ENCODE results near the gene CCL13.

Gene CCL13

DNA sequence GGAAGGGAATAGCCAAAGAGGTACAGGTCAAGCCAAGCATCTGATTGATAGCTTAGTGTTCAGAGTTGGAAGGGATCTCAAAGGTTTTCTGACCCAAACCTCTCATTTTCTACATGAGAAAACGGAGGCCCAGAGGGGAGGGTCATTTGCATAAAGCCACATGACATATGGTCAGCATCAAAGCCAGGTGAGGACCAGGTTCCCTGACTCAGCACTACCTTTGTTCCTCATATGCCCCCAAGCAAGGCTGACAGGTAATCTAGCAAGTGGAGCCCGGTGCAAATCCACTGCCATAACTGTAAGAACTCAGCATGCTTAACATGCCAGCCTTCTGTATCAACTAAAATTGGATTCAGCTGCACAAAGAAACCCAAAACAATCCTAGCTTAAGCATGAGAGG, 35.0 kb downstream of the CCL13 start:
- H3K27me3 ChIP-seq (replicated peaks; ENCODE audit: control insufficient read depth, insufficient read depth, low read length, poor library complexity, severe bottlenecking), result no peaks in the 10 kb centered on the region
- no peak overlapping the region for H3K4me3 ChIP-seq (ENCODE audit: insufficient read depth, low read depth, low read length, poor library complexity, severe bottlenecking)
- no peak for DNase-seq
- H3K4me1 ChIP-seq (ENCODE audit: control insufficient read depth, insufficient read depth, low read length, poor library complexity, severe bottlenecking), result no peaks in the 10 kb centered on the region
- no peaks in the 10 kb centered on the region for H3K9me3 ChIP-seq (ENCODE audit: control insufficient read depth, low read length)
- H3K36me3 ChIP-seq (ENCODE audit: control insufficient read depth, insufficient read depth, low read length), result no peaks in the 10 kb centered on the region
- no peak overlapping the region for H3K27ac ChIP-seq (ENCODE audit: insufficient read depth, low read length, poor library complexity, severe bottlenecking)

DNA sequence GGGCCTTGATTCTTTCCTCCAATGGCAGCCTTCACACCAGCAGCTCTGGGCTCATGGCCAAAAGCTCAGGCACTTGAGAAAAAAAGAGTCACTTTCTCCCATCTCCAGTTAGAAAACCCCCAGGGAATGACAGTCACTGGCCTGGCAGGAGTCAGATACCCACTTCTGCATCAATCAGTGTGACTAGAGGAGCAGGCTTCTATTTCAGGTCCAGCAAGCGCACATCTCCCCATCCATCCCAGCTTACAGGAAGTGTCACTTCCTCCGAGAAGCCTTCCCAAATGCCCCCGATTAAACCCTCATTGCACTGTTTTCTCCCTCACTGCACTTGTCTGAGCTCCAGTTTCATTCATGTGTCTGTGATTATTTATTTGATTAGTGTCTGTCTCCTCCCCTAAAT, 37.1 kb downstream of the CCL13 start:
- no peaks in the 10 kb centered on the region for H3K9me3 ChIP-seq (ENCODE audit: control insufficient read depth, low read length)
- no peak overlapping the region for H3K4me3 ChIP-seq (ENCODE audit: insufficient read depth, low read depth, low read length, poor library complexity, severe bottlenecking)
- no peaks in the 10 kb centered on the region for H3K27me3 ChIP-seq (replicated peaks; ENCODE audit: control insufficient read depth, insufficient read depth, low read length, poor library complexity, severe bottlenecking)
- no peak for DNase-seq
- no peaks in the 10 kb centered on the region for H3K36me3 ChIP-seq (ENCODE audit: control insufficient read depth, insufficient read depth, low read length)
- no peaks in the 10 kb centered on the region for H3K4me1 ChIP-seq (ENCODE audit: control insufficient read depth, insufficient read depth, low read length, poor library complexity, severe bottlenecking)
- no peak overlapping the region for H3K27ac ChIP-seq (ENCODE audit: insufficient read depth, low read length, poor library complexity, severe bottlenecking)

DNA sequence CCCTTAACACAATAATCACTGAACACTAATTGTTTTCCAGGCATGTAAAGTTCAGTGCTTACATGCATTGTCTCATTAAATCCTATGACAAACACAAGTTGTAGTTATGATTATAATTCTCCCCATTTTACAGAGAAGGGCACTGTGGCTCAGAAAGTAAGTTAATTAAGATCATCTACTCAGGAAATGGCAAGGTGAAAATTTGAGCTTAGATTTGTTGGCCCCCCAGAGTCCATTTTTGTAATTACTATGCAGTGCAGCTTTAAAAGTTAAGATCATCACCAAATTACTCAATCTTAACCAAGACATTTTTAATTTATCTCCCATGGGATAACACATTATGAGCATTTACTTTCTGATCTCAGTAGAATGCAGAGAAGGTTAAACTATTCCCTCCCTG, 41.0 kb downstream of the CCL13 start:
- no peak for DNase-seq
- H3K4me3 ChIP-seq (ENCODE audit: insufficient read depth, low read depth, low read length, poor library complexity, severe bottlenecking), result no peak overlapping the region

DNA sequence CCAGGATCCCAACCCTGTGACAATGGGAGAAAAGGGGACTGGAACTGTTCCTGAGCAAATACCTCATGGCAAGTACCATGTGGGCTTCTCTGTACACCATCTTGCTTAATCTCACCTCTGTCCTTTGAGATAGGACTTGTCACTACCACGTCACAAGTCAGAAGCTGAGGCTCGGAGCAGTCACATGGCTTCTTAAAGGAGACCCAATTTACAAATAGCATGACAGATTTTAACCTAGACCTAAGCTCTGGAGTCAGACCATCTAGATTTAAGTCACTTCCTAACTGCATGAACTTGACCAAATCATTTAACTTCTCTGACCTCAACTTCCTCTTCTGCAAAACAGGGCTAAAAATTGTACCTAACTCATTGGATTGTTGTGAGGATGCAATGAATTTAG, 42.7 kb downstream of the CCL13 start:
- H3K4me3 ChIP-seq (ENCODE audit: insufficient read depth, low read depth, low read length, poor library complexity, severe bottlenecking), result no peak overlapping the region
- no peaks in the 10 kb centered on the region for H3K4me1 ChIP-seq (ENCODE audit: control insufficient read depth, insufficient read depth, low read length, poor library complexity, severe bottlenecking)
- H3K9me3 ChIP-seq (ENCODE audit: control insufficient read depth, low read length), result no peaks in the 10 kb centered on the region
- no peaks in the 10 kb centered on the region for H3K27me3 ChIP-seq (replicated peaks; ENCODE audit: control insufficient read depth, insufficient read depth, low read length, poor library complexity, severe bottlenecking)
- DNase-seq, result no peak
- no peaks in the 10 kb centered on the region for H3K36me3 ChIP-seq (ENCODE audit: control insufficient read depth, insufficient read depth, low read length)
- no peak overlapping the region for H3K27ac ChIP-seq (ENCODE audit: insufficient read depth, low read length, poor library complexity, severe bottlenecking)

More for the DNA sequence above, 41.0 kb downstream of the CCL13 start:
- Histone ChIP-seq H3K27ac (ENCODE audit: insufficient read depth, low read length, poor library complexity, severe bottlenecking) (no peak overlapping the region), H3K9me3 (ENCODE audit: control insufficient read depth, low read length) (no peaks in the 10 kb centered on the region), H3K27me3 (replicated peaks; ENCODE audit: control insufficient read depth, insufficient read depth, low read length, poor library complexity, severe bottlenecking) (no peaks in the 10 kb centered on the region), H3K4me1 (ENCODE audit: control insufficient read depth, insufficient read depth, low read length, poor library complexity, severe bottlenecking) (no peaks in the 10 kb centered on the region), H3K36me3 (ENCODE audit: control insufficient read depth, insufficient read depth, low read length) (no peaks in the 10 kb centered on the region)

GRCh38 chr17:34399725-34400124, 43.4 kb downstream of the CCL13 start:
- no peak overlapping the region for H3K4me3 ChIP-seq (ENCODE audit: insufficient read depth, low read depth, low read length, poor library complexity, severe bottlenecking)
- H3K27ac ChIP-seq (ENCODE audit: insufficient read depth, low read length, poor library complexity, severe bottlenecking), result no peak overlapping the region
- no peak for DNase-seq
- no peaks in the 10 kb centered on the region for H3K36me3 ChIP-seq (ENCODE audit: control insufficient read depth, insufficient read depth, low read length)
- H3K27me3 ChIP-seq (replicated peaks; ENCODE audit: control insufficient read depth, insufficient read depth, low read length, poor library complexity, severe bottlenecking), result no peaks in the 10 kb centered on the region
- H3K4me1 ChIP-seq (ENCODE audit: control insufficient read depth, insufficient read depth, low read length, poor library complexity, severe bottlenecking), result no peaks in the 10 kb centered on the region
- no peaks in the 10 kb centered on the region for H3K9me3 ChIP-seq (ENCODE audit: control insufficient read depth, low read length)

- no peak for DNase-seq
- no peak overlapping the region for H3K4me3 ChIP-seq (ENCODE audit: insufficient read depth, low read depth, low read length, poor library complexity, severe bottlenecking)
- no peaks in the 10 kb centered on the region for H3K9me3 ChIP-seq (ENCODE audit: control insufficient read depth, low read length)
- no peaks in the 10 kb centered on the region for H3K27me3 ChIP-seq (replicated peaks; ENCODE audit: control insufficient read depth, insufficient read depth, low read length, poor library complexity, severe bottlenecking)
- H3K36me3 ChIP-seq (ENCODE audit: control insufficient read depth, insufficient read depth, low read length), result no peaks in the 10 kb centered on the region
- H3K27ac ChIP-seq (ENCODE audit: insufficient read depth, low read length, poor library complexity, severe bottlenecking), result no peak overlapping the region
- no peaks in the 10 kb centered on the region for H3K4me1 ChIP-seq (ENCODE audit: control insufficient read depth, insufficient read depth, low read length, poor library complexity, severe bottlenecking)
These were observed 44.1 kb downstream of the CCL13 start for GRCh38 chr17:34400301-34400931.

DNA sequence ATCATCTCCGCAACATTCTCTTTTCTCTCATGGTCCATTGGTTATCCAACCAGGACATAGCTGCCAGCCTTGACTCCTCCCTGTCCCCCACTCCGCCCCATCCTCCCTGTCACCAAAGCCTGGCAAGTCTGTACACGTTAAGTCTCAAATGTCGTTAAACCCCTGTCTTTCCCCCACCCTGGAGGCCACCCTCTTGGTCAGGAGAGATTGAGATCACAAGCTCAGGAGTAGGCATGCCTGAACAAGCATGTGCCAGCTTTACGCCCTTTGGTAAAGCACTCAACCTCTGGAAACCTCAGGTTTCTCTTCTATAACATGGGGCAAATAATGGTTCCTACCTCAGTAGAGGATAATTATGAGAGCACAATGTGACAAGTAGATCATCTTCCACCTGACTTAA, 44.9 kb downstream of the CCL13 start:
- no peak for DNase-seq
- no peak overlapping the region for H3K4me3 ChIP-seq (ENCODE audit: insufficient read depth, low read depth, low read length, poor library complexity, severe bottlenecking)
- no peaks in the 10 kb centered on the region for H3K9me3 ChIP-seq (ENCODE audit: control insufficient read depth, low read length)
- H3K27ac ChIP-seq (ENCODE audit: insufficient read depth, low read length, poor library complexity, severe bottlenecking), result no peak overlapping the region
- no peaks in the 10 kb centered on the region for H3K36me3 ChIP-seq (ENCODE audit: control insufficient read depth, insufficient read depth, low read length)
- no peaks in the 10 kb centered on the region for H3K4me1 ChIP-seq (ENCODE audit: control insufficient read depth, insufficient read depth, low read length, poor library complexity, severe bottlenecking)
- H3K27me3 ChIP-seq (replicated peaks; ENCODE audit: control insufficient read depth, insufficient read depth, low read length, poor library complexity, severe bottlenecking), result no peaks in the 10 kb centered on the region

DNA sequence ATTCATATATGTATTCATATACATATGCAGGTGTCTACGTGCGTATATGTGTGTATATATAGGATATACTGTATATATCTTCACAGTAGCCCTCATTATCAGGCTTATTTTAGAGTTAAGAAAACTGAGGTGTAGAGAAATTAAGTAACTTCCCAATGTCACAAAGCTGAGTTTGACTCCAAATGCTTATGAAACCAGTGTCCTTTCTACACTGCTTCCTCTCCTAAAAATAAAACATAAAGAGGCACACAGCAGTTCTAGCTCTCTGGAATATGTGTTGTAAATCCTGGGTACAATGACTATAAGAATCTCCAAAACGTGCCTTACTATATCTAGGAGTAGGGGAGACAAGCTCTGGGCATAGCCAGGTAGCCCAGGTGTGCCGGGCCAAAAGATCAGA, 46.7 kb downstream of the CCL13 start:
- Histone ChIP-seq H3K27ac (ENCODE audit: insufficient read depth, low read length, poor library complexity, severe bottlenecking) (no peak overlapping the region), H3K4me1 (ENCODE audit: control insufficient read depth, insufficient read depth, low read length, poor library complexity, severe bottlenecking) (no peaks in the 10 kb centered on the region), H3K36me3 (ENCODE audit: control insufficient read depth, insufficient read depth, low read length) (no peaks in the 10 kb centered on the region), H3K9me3 (ENCODE audit: control insufficient read depth, low read length) (no peaks in the 10 kb centered on the region), H3K4me3 (ENCODE audit: insufficient read depth, low read depth, low read length, poor library complexity, severe bottlenecking) (no peak overlapping the region), H3K27me3 (replicated peaks; ENCODE audit: control insufficient read depth, insufficient read depth, low read length, poor library complexity, severe bottlenecking) (no peaks in the 10 kb centered on the region)
- no peak for DNase-seq

DNA sequence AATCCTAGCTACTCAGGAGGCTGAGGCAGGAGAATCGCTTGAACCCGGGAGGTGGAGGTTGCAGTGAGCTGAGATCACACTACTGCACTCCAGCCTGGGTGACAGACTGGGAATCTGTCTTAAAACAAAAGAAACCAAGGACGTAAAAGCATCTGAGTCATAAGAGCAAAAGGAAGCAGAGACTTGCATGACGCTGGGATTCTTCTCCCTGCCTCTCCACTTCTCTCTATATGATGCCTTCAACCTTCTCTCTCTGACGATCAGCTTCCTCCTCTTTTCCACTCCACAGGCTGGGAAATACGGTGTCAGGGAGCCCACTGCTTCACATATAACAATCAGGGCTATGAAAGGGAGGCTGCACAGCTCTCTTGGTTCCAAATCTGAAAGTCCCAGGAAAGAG, 49.9 kb downstream of the CCL13 start:
- DNase-seq, result no peak
- Histone ChIP-seq H3K4me1 (ENCODE audit: control insufficient read depth, insufficient read depth, low read length, poor library complexity, severe bottlenecking) (no peaks in the 10 kb centered on the region), H3K27me3 (replicated peaks; ENCODE audit: control insufficient read depth, insufficient read depth, low read length, poor library complexity, severe bottlenecking) (no peaks in the 10 kb centered on the region), H3K36me3 (ENCODE audit: control insufficient read depth, insufficient read depth, low read length) (no peaks in the 10 kb centered on the region), H3K4me3 (ENCODE audit: insufficient read depth, low read depth, low read length, poor library complexity, severe bottlenecking) (no peak overlapping the region), H3K27ac (ENCODE audit: insufficient read depth, low read length, poor library complexity, severe bottlenecking) (no peak overlapping the region), H3K9me3 (ENCODE audit: control insufficient read depth, low read length) (no peaks in the 10 kb centered on the region)
